Lower leg skin (tissue), 4 donors: ENCODE measurements around the gene LEFTY1. TPM values are rescaled to one million over a fixed set of nuclear protein-coding genes. Genes with fewer than 3 reads are reported as not detected.

Experiments
- DNase-seq, 2 donors: peaks; one replicate each; pipeline ENCODE4 v3.0.0-alpha.2; 2019; ENCODE audit warnings: low spot score in 2 of 2
- H3K4me3 ChIP-seq: fragments of 200-600 bp; sonication (generic); 2 replicates; pipeline ENCODE4 v1.5.1; 2017; ENCODE audit warnings: mild to moderate bottlenecking, low read depth; ENCODE audit not compliant: poor library complexity, severe bottlenecking
- CTCF ChIP-seq, 3 donors: fragments of 450-650 bp; IDR thresholded peaks; one replicate each; pipeline ENCODE4 v1.5.1; 2016; ENCODE audit warnings: antibody characterized with exemption in 3 of 3, mild to moderate bottlenecking in 3 of 3, moderate library complexity in 2 of 3
- POLR2A ChIP-seq, 2 donors: fragments of 450-650 bp; IDR thresholded peaks; one replicate each; pipeline ENCODE4 v1.6.1; 2016 to 2017; ENCODE audit warnings: antibody characterized with exemption in 2 of 2, mild to moderate bottlenecking in 1 of 2, moderate library complexity in 1 of 2
- WGBS, 2 donors: methylation state at CpG; one replicate each; pipeline ENCODE4 v1.1.5; 2018; 5-methylcytosine and 5-hydroxymethylcytosine counted together
- intact Hi-C: fragments of 100-400 bp; cut with DNase I; formaldehyde crosslinking; loops from one replicate; pipeline ENCODE4 v1.15.0; 2023; ENCODE audit warnings: low total_unique reads
- total RNA-seq, 4 donors: library from RNA; depleted of rRNA; stranded (reverse); fragments of >200 nt; gene quantifications; one replicate each; pipeline ENCODE4 v1.1.0, GENCODE V29; 2016

Gene LEFTY1
- total RNA-seq, 4 donors from 2014 or later = 0.19 to 1.2 (median 0.39) TPM; not detected in 1

GRCh38 chr1:225878282-225878681 is 10.7 kb downstream of the LEFTY1 start:
- no peak for DNase-seq
- no peak overlapping the region for H3K4me3 ChIP-seq
- TF ChIP-seq CTCF (IDR thresholded peaks at IDR 0.05) = no peak
- TF ChIP-seq POLR2A (IDR thresholded peaks at IDR 0.05) = no peak
- intact Hi-C loops = no loop called here
- 71 to 82% methylated on average over 4 of the region's 4 CpGs for WGBS, 2 donors

- peak; percentile 60 to 90 for DNase-seq
- no peak for TF ChIP-seq POLR2A (IDR thresholded peaks at IDR 0.05)
- TF ChIP-seq CTCF (IDR thresholded peaks at IDR 0.05) = no peak
- no peak overlapping the region for H3K4me3 ChIP-seq
- WGBS, 2 donors = 36 to 56% methylated on average over 7 to 10 of the region's 10 CpGs
- intact Hi-C loops = no loop called here
Measured at GRCh38 chr1:225877580-225877979, 11.4 kb downstream of the LEFTY1 start.

- TF ChIP-seq POLR2A (IDR thresholded peaks at IDR 0.05) (no peak), CTCF (IDR thresholded peaks at IDR 0.05) (no peak)
- intact Hi-C loops = no loop called here
- 79% methylated on average over 12 of the region's 12 CpGs for WGBS, 2 donors
- H3K4me3 ChIP-seq = no peak overlapping the region
- DNase-seq = no peak
Measured at GRCh38 chr1:225876900-225877510, 11.9 kb downstream of the LEFTY1 start.

- 67 to 69% methylated on average over 9 to 12 of the region's 12 CpGs for WGBS, 2 donors
- no peak for TF ChIP-seq POLR2A (IDR thresholded peaks at IDR 0.05)
- TF ChIP-seq CTCF (IDR thresholded peaks at IDR 0.05) = no peak
- DNase-seq = no peak
- H3K4me3 ChIP-seq = no peak overlapping the region
- intact Hi-C loops = no loop called here
Measured at GRCh38 chr1:225875044-225875815, 13.7 kb downstream of the LEFTY1 start.

- intact Hi-C loops = no loop called here
- no peak for DNase-seq
- H3K4me3 ChIP-seq = no peak overlapping the region
- whole genome bisulfite sequencing, 2 donors = 93 to 97% methylated on average over 11 of the region's 11 CpGs
- no peak for TF ChIP-seq CTCF (IDR thresholded peaks at IDR 0.05)
- TF ChIP-seq POLR2A (IDR thresholded peaks at IDR 0.05) = no peak
Measured at GRCh38 chr1:225874431-225874830, 14.5 kb downstream of the LEFTY1 start.
